GM12878 (cell line): ENCODE results near the gene TIAM1. TPM values are rescaled to one million over a fixed set of nuclear protein-coding genes. Genes with fewer than 3 reads are reported as not detected.

ENCODE experiments used
- ATAC-seq: fragments of 200-7000 bp; cut with Tn5 transposase; 3 replicates; pipeline ENCODE4 v1.9.1; 2020; ENCODE audit warnings: mild to moderate bottlenecking, moderate library complexity
- BruUV-seq: library from RNA; stranded (reverse); fragments of 400-500 nt; replicated peaks from 2 replicates; lab custom pipeline; 2021; lab: Mats Ljungman, UMichigan
- CTCF ChIA-PET: fragments of 300-600 bp; sonication (Branson Sonifier 250); formaldehyde crosslinking; extraction: SDS; loops from one replicate; lab custom pipeline; 2021; ENCODE audit warnings: inconsistent platforms; lab: Yijun Ruan, JAX
- POLR2A ChIA-PET: fragments of 350-600 bp; formaldehyde crosslinking; extraction: SDS; loops from one replicate; lab custom pipeline; 2021; ENCODE audit warnings: inconsistent platforms; lab: Charles Lee
- RAD21 ChIA-PET: fragments of 300-600 bp; sonication (Branson Sonifier 250); formaldehyde crosslinking; loops from one replicate; lab custom pipeline; 2023; ENCODE audit warnings: antibody characterized with exemption; ENCODE audit not compliant: unreplicated experiment; lab: Charles Lee
- SMC1A ChIA-PET: fragments of 300-600 bp; sonication (Branson Sonifier 250); formaldehyde crosslinking; loops from one replicate; lab custom pipeline; 2023; ENCODE audit not compliant: unreplicated experiment, uncharacterized antibody; lab: Charles Lee
- DNase-seq: peaks from one replicate; pipeline ENCODE4 v3.0.0-alpha.2; 2011; ENCODE audit warnings: low read depth, low spot score
- FAIRE-seq: peaks from 3 replicates; lab custom pipeline; 2011; peaks lifted over from hg19 to GRCh38; lab: Jason Lieb, UNC
- H2AFZ ChIP-seq: 2 replicates; pipeline ENCODE4 v1.6.0; 2011; ENCODE audit warnings: low read depth, low read length, control low read depth; ENCODE audit not compliant: control insufficient read depth
- H3K27ac ChIP-seq: 2 replicates; pipeline ENCODE4 v1.5.1; 2011; ENCODE audit warnings: control low read depth; ENCODE audit not compliant: control insufficient read depth, insufficient read depth
- H3K27me3 ChIP-seq, 2 experiments: replicated peaks in 1 of 2; 2 replicates each; pipeline versions ENCODE4 v1.6.0 to v1.6.1; 2011; ENCODE audit warnings: low read length in 1 of 2; ENCODE audit not compliant: control insufficient read depth in 2 of 2, insufficient read depth in 2 of 2
- H3K36me3 ChIP-seq, 2 experiments: 2 replicates each; pipeline ENCODE4 v1.5.1; 2011; ENCODE audit warnings: low read length in 1 of 2; ENCODE audit not compliant: control insufficient read depth in 2 of 2, insufficient read depth in 2 of 2
- H3K4me1 ChIP-seq: 2 replicates; pipeline ENCODE4 v1.6.1; 2011; ENCODE audit warnings: mild to moderate bottlenecking, low read length, moderate library complexity, mixed read lengths; ENCODE audit not compliant: control insufficient read depth, insufficient read depth
- H3K4me2 ChIP-seq: 2 replicates; pipeline ENCODE4 v1.6.0; 2011; ENCODE audit warnings: control low read depth; ENCODE audit not compliant: control insufficient read depth, insufficient read depth
- H3K4me3 ChIP-seq: fragments of 200-600 bp; sonication (generic); 2 replicates; pipeline ENCODE4 v1.5.1; 2016
- H3K79me2 ChIP-seq: 2 replicates; pipeline ENCODE4 v1.6.0; 2011; ENCODE audit warnings: low read length; ENCODE audit not compliant: control insufficient read depth, insufficient read depth
- H3K9ac ChIP-seq: 2 replicates; pipeline ENCODE4 v1.8.0; 2011; ENCODE audit warnings: low read length, control low read depth, mixed read lengths; ENCODE audit not compliant: control insufficient read depth, insufficient read depth
- H3K9me3 ChIP-seq: replicated peaks from 3 replicates; pipeline ENCODE4 v1.5.1; 2011; ENCODE audit warnings: mild to moderate bottlenecking, low read length; ENCODE audit not compliant: control insufficient read depth, insufficient read depth
- H4K20me1 ChIP-seq: 2 replicates; pipeline ENCODE4 v1.6.0; 2011; ENCODE audit not compliant: control insufficient read depth, insufficient read depth
- BMI1 ChIP-seq: fragments of 450-650 bp; IDR thresholded peaks from 2 replicates; pipeline ENCODE4 v1.6.1; 2016; ENCODE audit warnings: mild to moderate bottlenecking, moderate library complexity, borderline replicate concordance
- HCFC1 ChIP-seq: fragments of 150-350 bp; IDR thresholded peaks from 2 replicates; pipeline ENCODE4 v1.6.1; 2014; ENCODE audit warnings: low read length
- KAT2A ChIP-seq: conservative IDR thresholded peaks from 2 replicates; pipeline ENCODE4 v1.6.1; 2011; ENCODE audit warnings: low read depth, low read length; ENCODE audit not compliant: control insufficient read depth
- MYC ChIP-seq: IDR thresholded peaks from 2 replicates; pipeline ENCODE4 v1.6.1; 2011; ENCODE audit warnings: mild to moderate bottlenecking, low read length, moderate library complexity, inconsistent platforms; ENCODE audit not compliant: insufficient read depth, insufficient replicate concordance, insufficient read length, severe bottlenecking
- NFYB ChIP-seq: IDR thresholded peaks from 2 replicates; pipeline ENCODE4 v1.6.1; 2011; ENCODE audit warnings: low read depth, mild to moderate bottlenecking, low read length, improper control_type of control experiment, moderate library complexity; ENCODE audit not compliant: insufficient read depth
- NR2C2 ChIP-seq: IDR thresholded peaks from 2 replicates; pipeline ENCODE4 v1.6.1; 2011; ENCODE audit warnings: borderline replicate concordance, low read depth; ENCODE audit not compliant: control insufficient read depth, insufficient read length
- PKNOX1 ChIP-seq: fragments of 450-650 bp; IDR thresholded peaks from 2 replicates; pipeline ENCODE4 v1.6.1; 2016; ENCODE audit warnings: mild to moderate bottlenecking
- TBL1XR1 ChIP-seq: IDR thresholded peaks from 2 replicates; pipeline ENCODE4 v1.6.1; 2012; ENCODE audit warnings: low read depth, low read length, improper control_type of control experiment
- YY1 ChIP-seq: IDR thresholded peaks from 2 replicates; pipeline ENCODE4 v1.6.1; 2011; ENCODE audit warnings: low read depth, mild to moderate bottlenecking, low read length
- ZBTB40 ChIP-seq: fragments of 450-650 bp; IDR thresholded peaks from 2 replicates; pipeline ENCODE4 v1.6.1; 2016; ENCODE audit warnings: mild to moderate bottlenecking, moderate library complexity, borderline replicate concordance
- ZNF274 ChIP-seq: IDR thresholded peaks from one replicate; pipeline ENCODE4 v1.8.0; 2011; ENCODE audit not compliant: insufficient read length, insufficient read depth
- WGBS: methylation state at CpG from one replicate; pipeline ENCODE4 v1.1.6; 2016; ENCODE audit warnings: low lambda C conversion rate; ENCODE audit not compliant: insufficient replicate concordance, insufficient coverage; ENCODE audit errors: missing lambda C conversion rate; 5-methylcytosine and 5-hydroxymethylcytosine counted together
- in situ Hi-C: fragments of 300-500 bp; cut with MboI; formaldehyde crosslinking; loops from 9 replicates; pipeline ENCODE4 v1.14.3; 2018; ENCODE audit warnings: mixed read lengths
- intact Hi-C: fragments of 100-400 bp; cut with micrococcal nuclease; formaldehyde crosslinking; loops from one replicate; pipeline ENCODE4 v1.14.2; 2022; ENCODE audit not compliant: unreplicated experiment
- polyA plus RNA-seq, 11 experiments: library from polyadenylated mRNA; depleted of rRNA in 4 of 11; unstranded in 6 of 11; stranded (reverse) in 5 of 11; fragments of >200 nt; fragmentation: Nextera tagmentation in 4 of 11; fragmentation: Illumina TruSeq in 1 of 11; extraction: Ambion mirVana in 4 of 11; extraction: Trizol in 1 of 11; gene quantifications; 1 replicate in 1 of 11; 2 replicates in 10 of 11; pipeline versions ENCODE4 v1.2.1 to v1.2.3, GENCODE V29; 2011 to 2016; ENCODE audit warnings: inconsistent platforms in 2 of 11, missing spikeins in 2 of 11, low read depth in 1 of 11
- total RNA-seq, 4 experiments: library from RNA; depleted of rRNA in 3 of 4; stranded (reverse); fragments of >200 nt in 3 of 4; fragmentation: Illumina TruSeq in 1 of 4; extraction: Trizol in 1 of 4; gene quantifications; 2 replicates each; pipeline versions ENCODE4 v1.2.1 to v1.2.3, GENCODE V29; 2013 to 2021
- TF ChIP-seq, protein P1 (sequence below): IDR thresholded peaks from 2 replicates; pipeline ENCODE4 v1.6.1; 2011; ENCODE audit warnings: borderline replicate concordance, low read depth, mild to moderate bottlenecking, moderate library complexity, mixed read lengths, low read length; ENCODE audit not compliant: insufficient read depth; ENCODE audit errors: extremely low read length
- TF ChIP-seq, protein P2 (sequence below): IDR thresholded peaks from 2 replicates; pipeline ENCODE4 v1.6.1; 2011; ENCODE audit warnings: low read depth, low read length, improper control_type of control experiment, borderline replicate concordance

The TIAM1 gene
- total and polyA plus RNA-seq, 10 of the 15 experiments (the other 5 are each of a cell fraction or from before 2014, with no cell fraction given): 0.31 to 35.9 (median 0.78) TPM

DNA sequence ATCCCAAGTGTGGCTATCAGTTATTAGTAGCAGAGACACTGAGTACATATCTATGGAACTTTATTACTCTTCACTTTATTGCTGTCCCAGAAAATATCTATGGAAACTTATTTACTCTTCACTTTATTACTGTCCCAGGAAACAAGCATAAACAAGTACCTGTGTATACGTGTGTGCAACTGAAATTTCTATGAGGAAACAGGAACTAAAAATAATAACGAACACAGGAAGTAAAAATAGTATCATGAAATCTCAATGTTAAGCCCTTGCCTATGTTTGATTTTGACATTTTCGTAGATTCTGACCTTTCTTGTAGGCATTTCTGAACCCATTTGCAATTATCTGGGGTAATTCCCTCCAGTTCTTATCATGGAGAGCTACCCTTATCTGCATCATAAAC lies 240.9 kb downstream of the TIAM1 start:
- Histone ChIP-seq H3K9ac (no peak overlapping the region), H4K20me1 (no peaks in the 10 kb centered on the region), H3K9me3 (no peaks in the 10 kb centered on the region; the same call in 2 of the 3 replicates), H3K27me3 (no peaks in the 10 kb centered on the region), H3K36me3 (no peaks in the 10 kb centered on the region), H3K4me3 (no peak overlapping the region), H2AFZ (no peak overlapping the region), H3K4me1 (peaks cover 9% of the 10 kb centered on the region; the same call in 1 of the 2 replicates), H3K27ac (no peak overlapping the region), H3K79me2 (no peaks in the 10 kb centered on the region), H3K4me2 (no peak overlapping the region)
- intact Hi-C loops (no loop called here), in situ Hi-C loops (no loop called here)
- 5% methylated on average over 3 of the region's 3 CpGs for WGBS
- BruUV-seq: no TSS peak
- ChIA-PET SMC1A (interaction anchor here (1.0 to 1.6 kb wide), 4 partner anchors 9 to 74 kb away, joined by 3 to 4 read pairs (median 3); no protein-coding TSS in a partner anchor), RAD21 (interaction anchor here (1.3 kb wide), 1 partner anchor 99 kb away, joined by 4 read pairs; no protein-coding TSS in a partner anchor), POLR2A (no interaction called here), CTCF (interaction anchor here (0.8 to 3.8 kb wide), 9 partner anchors 9 to 658 kb away, joined by 3 to 17 read pairs (median 3); no protein-coding TSS in a partner anchor)
- FAIRE-seq: no peak
- ATAC-seq: 0 out of 3 replicates have a peak, but pooled peaks have one; percentile 18
- DNase-seq: no peak
- TF ChIP-seq, protein P1, sequence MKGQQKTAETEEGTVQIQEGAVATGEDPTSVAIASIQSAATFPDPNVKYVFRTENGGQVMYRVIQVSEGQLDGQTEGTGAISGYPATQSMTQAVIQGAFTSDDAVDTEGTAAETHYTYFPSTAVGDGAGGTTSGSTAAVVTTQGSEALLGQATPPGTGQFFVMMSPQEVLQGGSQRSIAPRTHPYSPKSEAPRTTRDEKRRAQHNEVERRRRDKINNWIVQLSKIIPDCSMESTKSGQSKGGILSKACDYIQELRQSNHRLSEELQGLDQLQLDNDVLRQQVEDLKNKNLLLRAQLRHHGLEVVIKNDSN: no peak
- TF ChIP-seq YY1: no peak
- TF ChIP-seq, protein P2, sequence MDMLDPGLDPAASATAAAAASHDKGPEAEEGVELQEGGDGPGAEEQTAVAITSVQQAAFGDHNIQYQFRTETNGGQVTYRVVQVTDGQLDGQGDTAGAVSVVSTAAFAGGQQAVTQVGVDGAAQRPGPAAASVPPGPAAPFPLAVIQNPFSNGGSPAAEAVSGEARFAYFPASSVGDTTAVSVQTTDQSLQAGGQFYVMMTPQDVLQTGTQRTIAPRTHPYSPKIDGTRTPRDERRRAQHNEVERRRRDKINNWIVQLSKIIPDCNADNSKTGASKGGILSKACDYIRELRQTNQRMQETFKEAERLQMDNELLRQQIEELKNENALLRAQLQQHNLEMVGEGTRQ: no peak
- no peak for TF ChIP-seq HCFC1
- TF ChIP-seq NR2C2: no peak
- TF ChIP-seq NFYB: no peak
- TF ChIP-seq ZBTB40: no peak
- no peak for TF ChIP-seq PKNOX1
- no peak for TF ChIP-seq MYC
- no peak for TF ChIP-seq ZNF274
- no peak for TF ChIP-seq TBL1XR1
- TF ChIP-seq BMI1: no peak
- no peak for TF ChIP-seq KAT2A
